H9 (cell line): ENCODE measurements around the gene LSP1. TPM values are rescaled to one million over a fixed set of nuclear protein-coding genes. Genes with fewer than 3 reads are reported as not detected.

Source experiments
- DNase-seq: peaks from one replicate; pipeline ENCODE4 v3.0.0-alpha.2; 2017
- H2AFZ ChIP-seq: one replicate; pipeline ENCODE4 v1.6.1; 2013; ENCODE audit warnings: mild to moderate bottlenecking, low read length, control low read depth, moderate library complexity
- H2AK5ac ChIP-seq: 2 replicates; pipeline ENCODE4 v1.6.1; 2013; ENCODE audit warnings: low read length, control low read depth, mixed read lengths; ENCODE audit not compliant: insufficient read length
- H2BK120ac ChIP-seq: one replicate; pipeline ENCODE4 v1.6.1; 2013; ENCODE audit warnings: low read depth, mild to moderate bottlenecking, low read length, control low read depth, inconsistent platforms; ENCODE audit not compliant: poor library complexity, severe bottlenecking
- H2BK12ac ChIP-seq: 2 replicates; pipeline ENCODE4 v1.6.1; 2013; ENCODE audit warnings: low read length, control low read depth, mixed read lengths, low read depth; ENCODE audit not compliant: insufficient read length
- H2BK15ac ChIP-seq: 2 replicates; pipeline ENCODE4 v1.6.1; 2013; ENCODE audit warnings: low read depth, low read length, control low read depth
- H2BK20ac ChIP-seq: one replicate; pipeline ENCODE4 v1.6.1; 2013; ENCODE audit warnings: low read depth, mild to moderate bottlenecking, low read length, control low read depth, inconsistent platforms; ENCODE audit not compliant: poor library complexity, severe bottlenecking
- H2BK5ac ChIP-seq: 2 replicates; pipeline ENCODE4 v1.6.1; 2013; ENCODE audit warnings: low read length, control low read depth, mixed read lengths; ENCODE audit not compliant: insufficient read length
- H3K14ac ChIP-seq: 2 replicates; pipeline ENCODE4 v1.6.1; 2013; ENCODE audit warnings: low read length, control low read depth; ENCODE audit not compliant: insufficient read depth
- H3K18ac ChIP-seq: 2 replicates; pipeline ENCODE4 v1.6.1; 2013; ENCODE audit warnings: low read depth, mild to moderate bottlenecking, mixed read lengths, low read length, control low read depth; ENCODE audit not compliant: insufficient read length
- H3K23ac ChIP-seq: 2 replicates; pipeline ENCODE4 v1.6.1; 2013; ENCODE audit warnings: low read length, control low read depth, mixed read lengths, low read depth; ENCODE audit not compliant: insufficient read length
- H3K23me2 ChIP-seq: 2 replicates; pipeline ENCODE4 v1.6.1; 2013; ENCODE audit warnings: low read depth, mild to moderate bottlenecking, mixed read lengths, low read length, control low read depth; ENCODE audit not compliant: insufficient read length, poor library complexity, severe bottlenecking
- H3K27ac ChIP-seq: 2 replicates; pipeline ENCODE4 v1.5.1; 2013; ENCODE audit warnings: low read length, control low read depth, mixed read lengths, low read depth; ENCODE audit not compliant: insufficient read length
- H3K27me3 ChIP-seq: 2 replicates; pipeline ENCODE4 v1.6.1; 2013; ENCODE audit warnings: low read length, control low read depth, inconsistent platforms; ENCODE audit not compliant: insufficient read depth
- H3K4ac ChIP-seq: 2 replicates; pipeline ENCODE4 v1.6.1; 2013; ENCODE audit warnings: low read depth, mild to moderate bottlenecking, control low read depth, inconsistent platforms, low read length, moderate library complexity
- H3K4me1 ChIP-seq: 2 replicates; pipeline ENCODE4 v1.6.1; 2013; ENCODE audit warnings: low read length, control low read depth, inconsistent platforms; ENCODE audit not compliant: insufficient read depth
- H3K4me2 ChIP-seq: 2 replicates; pipeline ENCODE4 v1.6.1; 2013; ENCODE audit warnings: low read length, control low read depth, mixed read lengths; ENCODE audit not compliant: insufficient read length, insufficient read depth
- H3K56ac ChIP-seq: 2 replicates; pipeline ENCODE4 v1.6.1; 2013; ENCODE audit warnings: low read depth, mild to moderate bottlenecking, mixed read lengths, low read length, control low read depth; ENCODE audit not compliant: insufficient read length
- H3K79me1 ChIP-seq: 2 replicates; pipeline ENCODE4 v1.6.1; 2013; ENCODE audit warnings: low read depth, mild to moderate bottlenecking, moderate library complexity, low read length, control low read depth, inconsistent platforms; ENCODE audit not compliant: insufficient read depth, poor library complexity, severe bottlenecking
- H3K79me2 ChIP-seq: 2 replicates; pipeline ENCODE4 v1.6.1; 2013; ENCODE audit warnings: low read length, control low read depth, inconsistent platforms; ENCODE audit not compliant: insufficient read depth
- H3K9ac ChIP-seq: 2 replicates; pipeline ENCODE4 v1.6.1; 2013; ENCODE audit warnings: low read length, control low read depth, mixed read lengths; ENCODE audit not compliant: insufficient read length; ENCODE audit errors: extremely low read depth
- H3K9me3 ChIP-seq: one replicate; pipeline ENCODE4 v1.6.1; 2013; ENCODE audit warnings: low read depth, low read length, inconsistent platforms; ENCODE audit not compliant: control insufficient read depth
- H3T11ph ChIP-seq: one replicate; pipeline ENCODE4 v1.6.1; 2013; ENCODE audit warnings: mild to moderate bottlenecking, low read length, control low read depth, inconsistent platforms
- H4K20me1 ChIP-seq: one replicate; pipeline ENCODE4 v1.6.1; 2013; ENCODE audit not compliant: control insufficient read depth, insufficient read length, insufficient read depth
- H4K5ac ChIP-seq: 2 replicates; pipeline ENCODE4 v1.6.1; 2013; ENCODE audit warnings: low read depth, mild to moderate bottlenecking, mixed read lengths, low read length, control low read depth; ENCODE audit not compliant: insufficient read length
- H4K8ac ChIP-seq: replicated peaks from 2 replicates; pipeline ENCODE4 v1.6.1; 2013; ENCODE audit warnings: low read length, control low read depth, mixed read lengths, low read depth; ENCODE audit not compliant: insufficient read length
- H4K91ac ChIP-seq: 2 replicates; pipeline ENCODE4 v1.6.1; 2013; ENCODE audit warnings: low read depth, mild to moderate bottlenecking, moderate library complexity, mixed read lengths, low read length, control low read depth; ENCODE audit not compliant: insufficient read length
- H3K27ac Mint-ChIP-seq, 3 experiments: 2 replicates in 2 of 3; 3 replicates in 1 of 3; pipeline ENCODE4 v1.8.0; 2020 to 2021; ENCODE audit warnings: mixed read lengths in 3 of 3, mild to moderate bottlenecking in 1 of 3, moderate library complexity in 1 of 3
- H3K27me3 Mint-ChIP-seq: 2 replicates; pipeline ENCODE4 v1.8.0; 2021; ENCODE audit warnings: low read depth, mild to moderate bottlenecking, moderate library complexity, mixed read lengths
- H3K36me3 Mint-ChIP-seq, 3 experiments: 2 replicates in 2 of 3; 3 replicates in 1 of 3; pipeline ENCODE4 v1.8.0; 2020 to 2021; ENCODE audit warnings: low read depth in 3 of 3, mixed read lengths in 3 of 3; ENCODE audit not compliant: insufficient read depth in 1 of 3
- H3K4me1 Mint-ChIP-seq, 2 experiments: 2 replicates each; pipeline ENCODE4 v1.8.0; 2020; ENCODE audit warnings: mixed read lengths in 2 of 2
- H3K4me3 Mint-ChIP-seq, 2 experiments: 2 replicates in 1 of 2; 3 replicates in 1 of 2; pipeline ENCODE4 v1.8.0; 2020 to 2021; ENCODE audit warnings: mild to moderate bottlenecking in 2 of 2, mixed read lengths in 2 of 2, moderate library complexity in 1 of 2
- H3K9me3 Mint-ChIP-seq, 2 experiments: 2 replicates in 1 of 2; 3 replicates in 1 of 2; pipeline ENCODE4 v1.8.0; 2020; ENCODE audit warnings: mild to moderate bottlenecking in 2 of 2, mixed read lengths in 2 of 2, moderate library complexity in 1 of 2
- WGBS: extraction: QIAGEN DNeasy Blood & Tissue Kit; methylation state at CpG from one replicate; pipeline ENCODE4 v1.1.7; 2013; ENCODE audit warnings: missing lambda C conversion rate, low lambda C conversion rate, mixed read lengths; ENCODE audit not compliant: insufficient read length; ENCODE audit errors: extremely low coverage; 5-methylcytosine and 5-hydroxymethylcytosine counted together
- total RNA-seq: library from RNA; stranded (reverse); gene quantifications from 2 replicates; pipeline ENCODE4 v1.2.1, GENCODE V29; 2021
- TF ChIP-seq, protein P1 (sequence below): fragments of 200-600 bp; sonication (generic); conservative IDR thresholded peaks from 3 replicates; pipeline ENCODE4 v1.8.0; 2021; ENCODE audit warnings: antibody characterized with exemption, mild to moderate bottlenecking

The LSP1 gene
- total RNA-seq, 1 experiment from 2014 or later: not detected

DNA sequence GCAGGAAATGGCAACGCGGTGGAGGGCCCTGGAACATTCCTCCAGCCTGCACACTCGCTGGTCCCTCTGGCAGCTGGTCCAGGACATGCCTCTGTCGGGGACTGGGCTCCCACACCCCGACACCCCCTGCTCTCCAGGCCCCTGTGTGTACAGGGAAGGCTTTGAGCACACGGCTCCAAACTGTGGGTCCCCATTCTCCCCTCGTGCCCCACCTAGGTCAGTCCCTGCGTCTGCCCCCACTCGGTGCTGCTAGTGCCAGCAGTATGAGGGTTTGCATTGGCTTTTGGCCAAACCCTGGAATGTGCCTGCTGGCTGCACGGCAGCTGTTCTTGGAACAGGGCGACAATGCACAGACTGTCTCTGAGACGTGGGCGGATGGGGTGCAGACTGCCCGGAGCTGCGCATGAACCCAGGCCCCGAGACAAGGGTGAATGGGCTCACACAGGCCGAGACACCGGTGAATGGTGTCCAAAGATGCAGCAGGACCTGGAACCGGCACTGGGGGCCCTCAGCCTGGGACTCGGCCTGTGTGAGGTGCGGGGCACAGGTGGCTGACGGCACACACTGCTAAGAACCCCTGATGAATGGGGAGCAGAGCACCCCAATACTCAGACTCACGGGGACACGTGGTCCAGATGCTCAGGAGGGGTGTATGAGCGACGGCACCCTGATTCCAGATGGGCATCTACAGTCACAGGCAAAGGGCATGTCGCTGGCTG lies 25.6 kb upstream of the LSP1 start:
- no peak overlapping the region for H3K4me2 ChIP-seq

More for the DNA sequence above, 25.6 kb upstream of the LSP1 start:
- Histone ChIP-seq H3K14ac (no peak overlapping the region), H3K9me3 (no peaks in the 10 kb centered on the region), H2BK20ac (no peak overlapping the region), H4K5ac (no peak overlapping the region), H2BK15ac (no peak overlapping the region), H3K27ac (no peak overlapping the region), H2AK5ac (no peak overlapping the region), H4K8ac (no peak overlapping the region), H3K79me2 (no peaks in the 10 kb centered on the region), H3K56ac (no peak overlapping the region), H3K4ac (no peak overlapping the region), H2BK5ac (no peak overlapping the region), H4K91ac (no peak overlapping the region), H3K18ac (no peak overlapping the region), H3K23me2 (no peaks in the 10 kb centered on the region), H2BK120ac (no peak overlapping the region), H3T11ph (no peak overlapping the region), H3K27me3 (no peaks in the 10 kb centered on the region), H4K20me1 (no peaks in the 10 kb centered on the region), H2BK12ac (no peak overlapping the region), H3K4me1 (no peaks in the 10 kb centered on the region), H3K23ac (no peak overlapping the region), H3K9ac (no peak overlapping the region), H2AFZ (no peak overlapping the region), H3K79me1 (no peaks in the 10 kb centered on the region)
- TF ChIP-seq, protein P1, sequence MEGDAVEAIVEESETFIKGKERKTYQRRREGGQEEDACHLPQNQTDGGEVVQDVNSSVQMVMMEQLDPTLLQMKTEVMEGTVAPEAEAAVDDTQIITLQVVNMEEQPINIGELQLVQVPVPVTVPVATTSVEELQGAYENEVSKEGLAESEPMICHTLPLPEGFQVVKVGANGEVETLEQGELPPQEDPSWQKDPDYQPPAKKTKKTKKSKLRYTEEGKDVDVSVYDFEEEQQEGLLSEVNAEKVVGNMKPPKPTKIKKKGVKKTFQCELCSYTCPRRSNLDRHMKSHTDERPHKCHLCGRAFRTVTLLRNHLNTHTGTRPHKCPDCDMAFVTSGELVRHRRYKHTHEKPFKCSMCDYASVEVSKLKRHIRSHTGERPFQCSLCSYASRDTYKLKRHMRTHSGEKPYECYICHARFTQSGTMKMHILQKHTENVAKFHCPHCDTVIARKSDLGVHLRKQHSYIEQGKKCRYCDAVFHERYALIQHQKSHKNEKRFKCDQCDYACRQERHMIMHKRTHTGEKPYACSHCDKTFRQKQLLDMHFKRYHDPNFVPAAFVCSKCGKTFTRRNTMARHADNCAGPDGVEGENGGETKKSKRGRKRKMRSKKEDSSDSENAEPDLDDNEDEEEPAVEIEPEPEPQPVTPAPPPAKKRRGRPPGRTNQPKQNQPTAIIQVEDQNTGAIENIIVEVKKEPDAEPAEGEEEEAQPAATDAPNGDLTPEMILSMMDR: no peak
- no peak for DNase-seq
- no peaks in the 10 kb centered on the region for H3K36me3 Mint-ChIP-seq
- H3K4me3 Mint-ChIP-seq: no peak overlapping the region
- H3K27me3 Mint-ChIP-seq: peaks cover 22% of the 10 kb centered on the region
- peak overlapping the region in 1 of 3 experiments; percentile 33; a peak in 1 of 7 replicates for H3K27ac Mint-ChIP-seq
- H3K4me1 Mint-ChIP-seq: peaks cover 2 to 3% of the 10 kb centered on the region in 2 experiments; a peak in 3 of 4 replicates
- no peaks in the 10 kb centered on the region for H3K9me3 Mint-ChIP-seq
- WGBS: no CpG with 5 or more reads among the region's 27 CpGs
